H9 (cell line): ENCODE measurements around the gene CIT. TPM values are rescaled to one million over a fixed set of nuclear protein-coding genes. Genes with fewer than 3 reads are reported as not detected.

Experiments used
- DNase-seq: peaks from one replicate; pipeline ENCODE4 v3.0.0-alpha.2; 2017
- H2AFZ ChIP-seq: one replicate; pipeline ENCODE4 v1.6.1; 2013; ENCODE audit warnings: mild to moderate bottlenecking, low read length, control low read depth, moderate library complexity
- H2AK5ac ChIP-seq: 2 replicates; pipeline ENCODE4 v1.6.1; 2013; ENCODE audit warnings: low read length, control low read depth, mixed read lengths; ENCODE audit not compliant: insufficient read length
- H2BK120ac ChIP-seq: one replicate; pipeline ENCODE4 v1.6.1; 2013; ENCODE audit warnings: low read depth, mild to moderate bottlenecking, low read length, control low read depth, inconsistent platforms; ENCODE audit not compliant: poor library complexity, severe bottlenecking
- H2BK12ac ChIP-seq: 2 replicates; pipeline ENCODE4 v1.6.1; 2013; ENCODE audit warnings: low read length, control low read depth, mixed read lengths, low read depth; ENCODE audit not compliant: insufficient read length
- H2BK15ac ChIP-seq: 2 replicates; pipeline ENCODE4 v1.6.1; 2013; ENCODE audit warnings: low read depth, low read length, control low read depth
- H2BK20ac ChIP-seq: one replicate; pipeline ENCODE4 v1.6.1; 2013; ENCODE audit warnings: low read depth, mild to moderate bottlenecking, low read length, control low read depth, inconsistent platforms; ENCODE audit not compliant: poor library complexity, severe bottlenecking
- H2BK5ac ChIP-seq: 2 replicates; pipeline ENCODE4 v1.6.1; 2013; ENCODE audit warnings: low read length, control low read depth, mixed read lengths; ENCODE audit not compliant: insufficient read length
- H3K14ac ChIP-seq: 2 replicates; pipeline ENCODE4 v1.6.1; 2013; ENCODE audit warnings: low read length, control low read depth; ENCODE audit not compliant: insufficient read depth
- H3K18ac ChIP-seq: 2 replicates; pipeline ENCODE4 v1.6.1; 2013; ENCODE audit warnings: low read depth, mild to moderate bottlenecking, mixed read lengths, low read length, control low read depth; ENCODE audit not compliant: insufficient read length
- H3K23ac ChIP-seq: 2 replicates; pipeline ENCODE4 v1.6.1; 2013; ENCODE audit warnings: low read length, control low read depth, mixed read lengths, low read depth; ENCODE audit not compliant: insufficient read length
- H3K23me2 ChIP-seq: 2 replicates; pipeline ENCODE4 v1.6.1; 2013; ENCODE audit warnings: low read depth, mild to moderate bottlenecking, mixed read lengths, low read length, control low read depth; ENCODE audit not compliant: insufficient read length, poor library complexity, severe bottlenecking
- H3K27ac ChIP-seq: 2 replicates; pipeline ENCODE4 v1.5.1; 2013; ENCODE audit warnings: low read length, control low read depth, mixed read lengths, low read depth; ENCODE audit not compliant: insufficient read length
- H3K27me3 ChIP-seq: 2 replicates; pipeline ENCODE4 v1.6.1; 2013; ENCODE audit warnings: low read length, control low read depth, inconsistent platforms; ENCODE audit not compliant: insufficient read depth
- H3K4ac ChIP-seq: 2 replicates; pipeline ENCODE4 v1.6.1; 2013; ENCODE audit warnings: low read depth, mild to moderate bottlenecking, control low read depth, inconsistent platforms, low read length, moderate library complexity
- H3K4me1 ChIP-seq: 2 replicates; pipeline ENCODE4 v1.6.1; 2013; ENCODE audit warnings: low read length, control low read depth, inconsistent platforms; ENCODE audit not compliant: insufficient read depth
- H3K4me2 ChIP-seq: 2 replicates; pipeline ENCODE4 v1.6.1; 2013; ENCODE audit warnings: low read length, control low read depth, mixed read lengths; ENCODE audit not compliant: insufficient read length, insufficient read depth
- H3K56ac ChIP-seq: 2 replicates; pipeline ENCODE4 v1.6.1; 2013; ENCODE audit warnings: low read depth, mild to moderate bottlenecking, mixed read lengths, low read length, control low read depth; ENCODE audit not compliant: insufficient read length
- H3K79me1 ChIP-seq: 2 replicates; pipeline ENCODE4 v1.6.1; 2013; ENCODE audit warnings: low read depth, mild to moderate bottlenecking, moderate library complexity, low read length, control low read depth, inconsistent platforms; ENCODE audit not compliant: insufficient read depth, poor library complexity, severe bottlenecking
- H3K79me2 ChIP-seq: 2 replicates; pipeline ENCODE4 v1.6.1; 2013; ENCODE audit warnings: low read length, control low read depth, inconsistent platforms; ENCODE audit not compliant: insufficient read depth
- H3K9ac ChIP-seq: 2 replicates; pipeline ENCODE4 v1.6.1; 2013; ENCODE audit warnings: low read length, control low read depth, mixed read lengths; ENCODE audit not compliant: insufficient read length; ENCODE audit errors: extremely low read depth
- H3K9me3 ChIP-seq: one replicate; pipeline ENCODE4 v1.6.1; 2013; ENCODE audit warnings: low read depth, low read length, inconsistent platforms; ENCODE audit not compliant: control insufficient read depth
- H3T11ph ChIP-seq: one replicate; pipeline ENCODE4 v1.6.1; 2013; ENCODE audit warnings: mild to moderate bottlenecking, low read length, control low read depth, inconsistent platforms
- H4K20me1 ChIP-seq: one replicate; pipeline ENCODE4 v1.6.1; 2013; ENCODE audit not compliant: control insufficient read depth, insufficient read length, insufficient read depth
- H4K5ac ChIP-seq: 2 replicates; pipeline ENCODE4 v1.6.1; 2013; ENCODE audit warnings: low read depth, mild to moderate bottlenecking, mixed read lengths, low read length, control low read depth; ENCODE audit not compliant: insufficient read length
- H4K8ac ChIP-seq: replicated peaks from 2 replicates; pipeline ENCODE4 v1.6.1; 2013; ENCODE audit warnings: low read length, control low read depth, mixed read lengths, low read depth; ENCODE audit not compliant: insufficient read length
- H4K91ac ChIP-seq: 2 replicates; pipeline ENCODE4 v1.6.1; 2013; ENCODE audit warnings: low read depth, mild to moderate bottlenecking, moderate library complexity, mixed read lengths, low read length, control low read depth; ENCODE audit not compliant: insufficient read length
- H3K27ac Mint-ChIP-seq, 3 experiments: 2 replicates in 2 of 3; 3 replicates in 1 of 3; pipeline ENCODE4 v1.8.0; 2020 to 2021; ENCODE audit warnings: mixed read lengths in 3 of 3, mild to moderate bottlenecking in 1 of 3, moderate library complexity in 1 of 3
- H3K27me3 Mint-ChIP-seq: 2 replicates; pipeline ENCODE4 v1.8.0; 2021; ENCODE audit warnings: low read depth, mild to moderate bottlenecking, moderate library complexity, mixed read lengths
- H3K36me3 Mint-ChIP-seq, 3 experiments: 2 replicates in 2 of 3; 3 replicates in 1 of 3; pipeline ENCODE4 v1.8.0; 2020 to 2021; ENCODE audit warnings: low read depth in 3 of 3, mixed read lengths in 3 of 3; ENCODE audit not compliant: insufficient read depth in 1 of 3
- H3K4me1 Mint-ChIP-seq, 2 experiments: 2 replicates each; pipeline ENCODE4 v1.8.0; 2020; ENCODE audit warnings: mixed read lengths in 2 of 2
- H3K4me3 Mint-ChIP-seq, 2 experiments: 2 replicates in 1 of 2; 3 replicates in 1 of 2; pipeline ENCODE4 v1.8.0; 2020 to 2021; ENCODE audit warnings: mild to moderate bottlenecking in 2 of 2, mixed read lengths in 2 of 2, moderate library complexity in 1 of 2
- H3K9me3 Mint-ChIP-seq, 2 experiments: 2 replicates in 1 of 2; 3 replicates in 1 of 2; pipeline ENCODE4 v1.8.0; 2020; ENCODE audit warnings: mild to moderate bottlenecking in 2 of 2, mixed read lengths in 2 of 2, moderate library complexity in 1 of 2
- CTCF ChIP-seq: fragments of 200-600 bp; sonication (generic); conservative IDR thresholded peaks from 3 replicates; pipeline ENCODE4 v1.8.0; 2021; ENCODE audit warnings: antibody characterized with exemption, mild to moderate bottlenecking
- WGBS: extraction: QIAGEN DNeasy Blood & Tissue Kit; methylation state at CpG from one replicate; pipeline ENCODE4 v1.1.7; 2013; ENCODE audit warnings: missing lambda C conversion rate, low lambda C conversion rate, mixed read lengths; ENCODE audit not compliant: insufficient read length; ENCODE audit errors: extremely low coverage; 5-methylcytosine and 5-hydroxymethylcytosine counted together
- total RNA-seq: library from RNA; stranded (reverse); gene quantifications from 2 replicates; pipeline ENCODE4 v1.2.1, GENCODE V29; 2021

CIT gene
- total RNA-seq, 1 experiment from 2014 or later: 55.3 TPM

GRCh38 chr12:119682639-119683252 is 194.4 kb downstream of the CIT start:
- Histone ChIP-seq H3T11ph (no peak overlapping the region), H2AFZ (no peak overlapping the region), H4K20me1 (no peaks in the 10 kb centered on the region), H4K91ac (no peak overlapping the region), H2BK20ac (no peak overlapping the region), H2BK15ac (no peak overlapping the region), H3K56ac (no peak overlapping the region), H3K79me1 (no peaks in the 10 kb centered on the region), H4K5ac (no peak overlapping the region), H3K14ac (no peak overlapping the region), H3K4me1 (no peaks in the 10 kb centered on the region), H3K79me2 (no peaks in the 10 kb centered on the region), H3K27ac (no peak overlapping the region), H2BK12ac (no peak overlapping the region), H2AK5ac (no peak overlapping the region), H2BK5ac (no peak overlapping the region), H3K9me3 (no peaks in the 10 kb centered on the region), H3K4me2 (no peak overlapping the region), H3K4ac (no peak overlapping the region), H4K8ac (no peak overlapping the region), H3K9ac (no peak overlapping the region), H3K23ac (no peak overlapping the region), H3K23me2 (no peaks in the 10 kb centered on the region), H3K18ac (no peak overlapping the region), H3K27me3 (no peaks in the 10 kb centered on the region), H2BK120ac (no peak overlapping the region)
- WGBS: no CpG with 5 or more reads among the region's 3 CpGs
- H3K36me3 Mint-ChIP-seq: peaks cover 26 to 63% (median 48%) of the 10 kb centered on the region in 3 experiments; a peak in 6 of 7 replicates
- no peaks in the 10 kb centered on the region for H3K27me3 Mint-ChIP-seq
- no peaks in the 10 kb centered on the region; a peak in 1 of 5 replicates for H3K9me3 Mint-ChIP-seq
- peak overlapping the region in 2 of 3 experiments; percentile 44 to 86; a peak in 2 of 7 replicates for H3K27ac Mint-ChIP-seq
- no peak for TF ChIP-seq CTCF
- DNase-seq: no peak
- H3K4me1 Mint-ChIP-seq: peaks cover 17 to 33% of the 10 kb centered on the region in 2 experiments
- no peak overlapping the region for H3K4me3 Mint-ChIP-seq
